ENCODE data around the gene BTAF1.

Gene BTAF1

GRCh38 chr10:91908337-91909116 is 15.0 kb upstream of the BTAF1 start:
- DNase-seq (ENCODE audit: low read depth, low spot score), result no peak

GRCh38 chr10:91909117-91909677 is 14.4 kb upstream of the BTAF1 start, which contains the start of gene FGFBP3:
TSS of gene FGFBP3 (minus strand) at chr10:91909486. CDS start at chr10:91908969, 517 bp downstream.
- DNase-seq (ENCODE audit: low read depth, low spot score), result no peak

GRCh38 chr10:91910467-91910866 is 13.1 kb upstream of the BTAF1 start:
- DNase-seq (ENCODE audit: low read depth, low spot score), result no peak

GRCh38 chr10:91919651-91920050 is 3.9 kb upstream of the BTAF1 start:
- no peak for DNase-seq (ENCODE audit: low read depth, low spot score)

- no peak for DNase-seq (ENCODE audit: low read depth, low spot score)
Measured at GRCh38 chr10:91924212-91925021, 847 bp downstream of the BTAF1 start.

GRCh38 chr10:91925022-91925320 is 1.4 kb downstream of the BTAF1 start:
- no peak for DNase-seq (ENCODE audit: low read depth, low spot score)

- DNase-seq (ENCODE audit: low read depth, low spot score), result no peak
Measured at GRCh38 chr10:91930939-91931338, 7.4 kb downstream of the BTAF1 start.

- no peak for DNase-seq (ENCODE audit: low read depth, low spot score)
Measured at GRCh38 chr10:91931526-91932190, 8.1 kb downstream of the BTAF1 start.

GRCh38 chr10:91932737-91933136 is 9.2 kb downstream of the BTAF1 start:
- no peak for DNase-seq (ENCODE audit: low read depth, low spot score)

- no peak for DNase-seq (ENCODE audit: low read depth, low spot score)
Measured at GRCh38 chr10:91935886-91936285, 12.3 kb downstream of the BTAF1 start.

GRCh38 chr10:91939653-91940052 is 16.1 kb downstream of the BTAF1 start:
- no peak for DNase-seq (ENCODE audit: low read depth, low spot score)

- DNase-seq (ENCODE audit: low read depth, low spot score), result no peak
Measured at GRCh38 chr10:91941426-91941825, 17.9 kb downstream of the BTAF1 start.

GRCh38 chr10:91944880-91945630 is 21.5 kb downstream of the BTAF1 start:
- no peak for DNase-seq (ENCODE audit: low read depth, low spot score)

- DNase-seq (ENCODE audit: low read depth, low spot score), result no peak
Measured at GRCh38 chr10:91953600-91954160, 30.1 kb downstream of the BTAF1 start.

- DNase-seq (ENCODE audit: low read depth, low spot score), result no peak
Measured at GRCh38 chr10:91955114-91955513, 31.5 kb downstream of the BTAF1 start.

GRCh38 chr10:91957091-91957490 is 33.5 kb downstream of the BTAF1 start:
- DNase-seq (ENCODE audit: low read depth, low spot score), result no peak

- DNase-seq (ENCODE audit: low read depth, low spot score), result no peak
Measured at GRCh38 chr10:91969297-91969696, 45.7 kb downstream of the BTAF1 start.

GRCh38 chr10:91974960-91975359 is 51.4 kb downstream of the BTAF1 start:
- no peak for DNase-seq (ENCODE audit: low read depth, low spot score)

GRCh38 chr10:91975438-91975837 is 51.9 kb downstream of the BTAF1 start:
- DNase-seq (ENCODE audit: low read depth, low spot score), result no peak

- no peak for DNase-seq (ENCODE audit: low read depth, low spot score)
Measured at GRCh38 chr10:91976317-91977051, 52.9 kb downstream of the BTAF1 start.
